ENCODE data around the gene GNA14. TPM values are rescaled to one million over a fixed set of nuclear protein-coding genes. Genes with fewer than 3 reads are reported as not detected.
A peak's percentile ranks its signal among the peaks of the same experiment; 100 is the strongest.
"Not testable (repeated sequence)": the region's sequence is repeated elsewhere in the genome, so short reads cannot be mapped to it uniquely, and the experiment has no call there.

GNA14 gene
- total and polyA plus RNA-seq, 12 donors, result 0.75 to 4.8 (median 1.7) TPM

- no peak overlapping the region for H3K4me3 ChIP-seq
- intact Hi-C loops (cut with DNase I), result loop anchor here in 1 of 10 donors (10.0 kb wide), 1 partner anchor 587 kb away; the partner anchor contains the start of gene GNAQ
- H3K27ac ChIP-seq, result no peak overlapping the region
- H3K4me1 ChIP-seq, result peaks cover 0 to 2% (median 0%) of the 10 kb centered on the region in 9 donors
- peaks cover 0 to 7% (median 0%) of the 10 kb centered on the region in 11 donors for H3K9me3 ChIP-seq
- H3K36me3 ChIP-seq, result no peaks in the 10 kb centered on the region
- 98 to 100% methylated on average over 1 of the region's 1 CpG for WGBS, 2 donors
- ATAC-seq (no peak), DNase-seq (no peak)
- no peak for TF ChIP-seq CTCF (IDR thresholded peaks at IDR 0.05)
- no peaks in the 10 kb centered on the region for H3K27me3 ChIP-seq
Measured at GRCh38 chr9:77447646-77448045, 200.5 kb downstream of the GNA14 start.

GRCh38 chr9:77442436-77442835, 205.7 kb downstream of the GNA14 start:
- Histone ChIP-seq H3K4me3 (no peak overlapping the region), H3K36me3 (no peaks in the 10 kb centered on the region), H3K27me3 (peaks cover 0 to 4% (median 0%) of the 10 kb centered on the region in 7 donors), H3K27ac (no peak overlapping the region), H3K9me3 (peaks cover 0 to 2% (median 0%) of the 10 kb centered on the region in 11 donors), H3K4me1 (peaks cover 0 to 9% (median 0%) of the 10 kb centered on the region in 9 donors)
- no peak for DNase-seq
- WGBS, 2 donors, result 71 to 76% methylated on average over 1 of the region's 1 CpG
- intact Hi-C loops (cut with DNase I), result loop anchor here in 1 of 10 donors (10.0 kb wide), 1 partner anchor 592 kb away; the partner anchor contains the start of gene GNAQ
- ATAC-seq, result no peak
- no peak for TF ChIP-seq CTCF (IDR thresholded peaks at IDR 0.05)

GRCh38 chr9:77441124-77441523, 207.0 kb downstream of the GNA14 start:
- not testable (repeated sequence) for H3K4me3 ChIP-seq, DNase-seq, H3K27ac ChIP-seq, H3K27me3 ChIP-seq, ATAC-seq, H3K36me3 ChIP-seq, H3K4me1 ChIP-seq, H3K9me3 ChIP-seq
- intact Hi-C loops (cut with DNase I), result loop anchor here in 1 of 10 donors (10.0 kb wide), 1 partner anchor 594 kb away; the partner anchor contains the start of gene GNAQ
- WGBS, 2 donors, result 79 to 84% methylated on average over 7 of the region's 7 CpGs

GRCh38 chr9:77440057-77440456, 208.1 kb downstream of the GNA14 start:
- H3K27ac ChIP-seq, result peak overlapping the region in 2 of 10 donors; percentile 42 to 45
- peaks cover 0 to 4% (median 0%) of the 10 kb centered on the region in 7 donors for H3K27me3 ChIP-seq
- peak overlapping the region in 1 of 10 donors; percentile 1 for H3K4me3 ChIP-seq
- intact Hi-C loops (cut with DNase I), result loop anchor here in 1 of 10 donors (10.0 kb wide), 1 partner anchor 595 kb away; the partner anchor contains the start of gene GNAQ
- peak in 7 of 8 donors; percentile 41 to 71 (median 54) for ATAC-seq
- peaks cover 0 to 11% (median 0%) of the 10 kb centered on the region in 9 donors for H3K4me1 ChIP-seq
- DNase-seq, result no peak
- WGBS, 2 donors, result 22 to 25% methylated on average over 10 of the region's 10 CpGs
- no peak for TF ChIP-seq CTCF (IDR thresholded peaks at IDR 0.05)
- H3K9me3 ChIP-seq, result no peaks in the 10 kb centered on the region
- no peaks in the 10 kb centered on the region for H3K36me3 ChIP-seq

- ATAC-seq (no peak), DNase-seq (no peak)
- 48 to 59% methylated on average over 3 of the region's 3 CpGs for WGBS, 2 donors
- intact Hi-C loops (cut with DNase I), result loop anchor here in 5 of 10 donors (10.0 kb wide), 2 partner anchors 306 to 596 kb away; partner anchors contain the start of gene GNAQ (in 2 of the 5)
- no peak overlapping the region for H3K27ac ChIP-seq
- peaks cover 0 to 13% (median 0%) of the 10 kb centered on the region in 9 donors for H3K4me1 ChIP-seq
- no peak overlapping the region for H3K4me3 ChIP-seq
- no peaks in the 10 kb centered on the region for H3K9me3 ChIP-seq
- H3K36me3 ChIP-seq, result no peaks in the 10 kb centered on the region
- no peak for TF ChIP-seq CTCF (IDR thresholded peaks at IDR 0.05)
- peaks cover 0 to 7% (median 0%) of the 10 kb centered on the region in 7 donors for H3K27me3 ChIP-seq
Measured at GRCh38 chr9:77438653-77439052, 209.5 kb downstream of the GNA14 start.
